Measurements from ENCODE around the gene C17orf78. TPM values are rescaled to one million over a fixed set of nuclear protein-coding genes. Genes with fewer than 3 reads are reported as not detected.
"Not testable (repeated sequence)": the region's sequence is repeated elsewhere in the genome, so short reads cannot be mapped to it uniquely, and the experiment has no call there.

Gene C17orf78
- total RNA-seq, 1 donor from 2014 or later: not detected

DNA sequence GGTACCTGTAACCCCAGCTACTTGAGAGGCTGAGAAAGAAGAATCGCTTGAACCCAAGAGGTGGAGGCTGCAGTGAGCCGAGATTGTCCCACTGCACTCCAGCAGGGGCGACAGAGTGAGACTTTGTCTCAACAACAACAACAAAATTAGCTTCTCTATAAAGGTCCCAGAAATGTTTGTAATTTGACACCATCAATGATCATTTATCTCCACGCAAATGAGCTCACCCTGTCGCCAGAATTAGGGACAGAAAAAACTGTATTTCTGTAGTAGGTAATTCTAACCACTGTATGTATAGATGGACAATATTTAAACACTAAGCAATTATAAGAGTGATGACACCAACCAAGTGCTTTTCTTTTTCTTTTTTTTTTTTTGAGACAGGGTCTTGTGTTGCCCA is 10.7 kb downstream of the C17orf78 start:
- no peak for DNase-seq

DNA sequence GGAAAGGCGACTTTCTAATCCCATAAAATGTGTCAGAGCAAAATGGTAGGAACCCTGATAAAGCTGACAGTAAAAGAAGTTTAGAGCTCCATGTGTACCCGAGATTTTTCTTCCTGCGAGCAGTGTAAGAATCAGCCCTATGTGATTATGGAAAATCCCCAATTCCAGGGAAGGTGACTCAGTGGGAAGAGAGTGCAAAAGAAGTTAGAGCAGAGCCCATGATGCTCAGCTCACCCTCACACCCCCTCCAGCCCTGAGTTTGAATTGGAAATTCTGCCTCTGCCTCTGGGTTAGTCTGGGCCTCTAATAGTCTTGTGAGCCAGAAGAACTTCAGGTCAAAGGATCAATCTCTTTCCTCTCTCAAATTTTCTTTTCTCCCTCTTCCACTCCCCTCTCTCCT is 12.5 kb downstream of the C17orf78 start:
- DNase-seq: no peak

DNA sequence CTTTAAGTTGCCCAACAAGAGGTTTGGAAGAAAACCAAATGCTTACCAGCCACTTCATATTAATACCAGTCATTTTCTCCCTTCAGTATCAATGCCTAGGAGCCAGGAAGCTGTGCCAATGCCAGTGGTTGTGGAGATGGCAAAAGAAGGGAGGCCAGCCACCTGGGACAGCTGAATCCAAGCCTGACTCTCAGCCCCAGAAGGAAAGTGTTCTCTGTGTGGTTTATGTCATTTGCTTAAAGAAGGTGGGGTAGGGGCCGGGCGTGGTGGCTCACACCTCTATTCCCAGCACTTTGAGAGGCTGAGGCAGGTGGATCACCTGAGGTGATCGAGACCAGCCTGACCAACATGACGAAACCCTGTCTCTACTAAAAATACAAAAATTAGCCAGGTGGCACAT is 13.4 kb downstream of the C17orf78 start:
- no peak for DNase-seq

DNA sequence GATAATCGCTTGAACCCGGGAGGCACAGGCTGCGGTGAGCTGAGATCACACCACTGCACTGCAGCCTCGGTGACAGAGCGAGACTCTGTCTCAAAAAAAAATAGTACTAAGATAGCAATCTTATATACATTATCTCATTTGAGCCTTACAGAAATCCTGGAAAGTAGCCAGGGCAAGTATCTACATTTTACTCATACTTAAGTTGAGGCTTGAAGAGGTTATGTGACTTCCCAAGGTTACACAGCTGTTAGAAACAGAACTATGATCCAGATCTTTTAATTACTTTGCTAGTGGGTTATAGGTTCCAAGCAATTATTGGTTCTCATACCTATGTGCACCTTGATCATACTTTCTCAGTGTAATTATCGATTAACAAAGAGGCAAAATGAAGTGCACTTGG is 15.4 kb downstream of the C17orf78 start:
- no peak for DNase-seq

DNA sequence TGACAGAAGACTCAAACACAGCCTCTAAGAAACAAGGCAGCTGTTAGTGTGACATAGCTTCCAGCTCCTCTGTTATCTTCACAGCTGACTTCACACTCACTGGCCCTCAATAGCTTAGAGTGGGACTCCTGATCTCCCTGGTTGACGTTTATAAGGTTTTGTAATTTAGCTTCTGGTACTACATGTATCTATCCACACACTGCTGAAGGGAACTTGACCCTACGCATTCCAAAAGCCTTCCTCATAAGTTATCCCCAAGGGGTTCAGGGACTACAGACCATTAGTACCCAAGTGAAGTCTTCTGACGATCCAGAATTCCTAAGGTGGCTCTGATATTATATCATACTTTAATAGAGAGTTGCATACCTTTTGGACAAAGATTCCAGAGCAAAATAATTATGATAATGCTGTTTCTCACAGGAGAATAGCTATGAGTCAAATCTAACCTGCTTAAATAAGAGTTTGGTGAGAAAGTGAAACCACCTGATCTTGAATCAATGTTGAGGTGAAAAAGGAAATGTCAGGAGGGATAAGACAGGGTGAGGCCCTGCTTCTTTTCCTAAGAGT is 16.3 kb downstream of the C17orf78 start:
- no peak for DNase-seq

DNA sequence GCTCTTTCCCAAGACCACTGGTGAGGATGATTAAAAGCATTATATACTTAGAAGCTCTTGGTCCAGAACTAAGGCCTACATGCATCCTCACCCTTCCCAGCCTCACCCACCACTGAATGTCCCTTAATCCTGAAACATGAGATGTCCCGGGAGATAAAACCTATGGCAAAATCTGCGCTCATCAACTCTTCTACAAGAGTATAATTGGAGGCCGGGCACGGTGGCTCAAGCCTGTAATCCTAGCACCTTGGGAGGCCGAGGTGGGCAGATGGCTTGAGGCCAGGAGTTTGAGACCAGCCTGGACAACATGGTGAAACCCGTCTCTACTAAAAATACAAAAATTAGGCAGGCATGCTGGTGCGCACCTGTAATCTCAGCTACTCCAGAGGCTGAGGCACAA is 17.6 kb downstream of the C17orf78 start:
- no peak for DNase-seq

DNA sequence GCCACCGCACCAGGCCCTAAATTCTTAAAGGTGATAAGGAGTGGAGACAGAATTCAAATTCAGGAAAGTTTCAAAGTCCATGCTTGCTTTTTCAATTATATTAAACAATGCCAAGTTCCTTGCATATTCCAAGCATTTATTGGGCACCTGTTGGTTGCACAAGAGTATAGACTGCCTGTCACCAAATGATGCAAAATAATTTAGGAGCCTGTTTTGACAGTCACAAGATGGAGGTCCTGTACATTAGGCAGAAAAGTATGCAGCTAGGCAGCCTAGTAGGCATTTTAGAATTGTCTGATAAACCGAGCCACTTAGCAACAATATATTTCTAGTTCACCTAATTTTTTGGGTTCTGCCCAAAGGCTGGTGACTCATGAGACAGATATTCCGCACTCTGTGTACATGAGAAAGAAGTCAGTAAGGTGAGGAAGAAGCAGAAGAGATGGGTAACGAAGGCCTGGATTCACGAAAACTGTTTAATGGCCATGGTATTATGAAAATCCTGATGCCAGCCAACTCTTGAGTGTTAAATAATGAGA is 23.5 kb downstream of the C17orf78 start:
- DNase-seq: no peak

DNA sequence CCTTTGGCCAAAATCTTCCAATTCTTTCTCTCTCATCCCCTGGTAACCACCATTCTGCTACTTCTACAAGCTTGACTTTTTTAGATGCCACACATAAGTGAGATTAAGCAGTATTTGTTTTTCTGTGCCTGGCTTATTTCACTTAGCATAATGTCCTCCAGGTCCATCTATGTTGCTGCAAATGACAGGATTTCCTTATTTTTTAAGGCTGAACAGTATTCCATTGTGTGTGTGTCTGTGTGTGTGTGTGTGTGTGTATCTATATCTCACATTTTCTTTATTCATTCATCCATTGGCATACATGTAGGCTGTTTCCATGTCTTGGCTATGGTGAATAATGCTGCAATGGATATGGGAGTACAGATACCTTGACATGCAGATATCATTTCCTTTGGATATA is 24.7 kb downstream of the C17orf78 start:
- DNase-seq: no peak

DNA sequence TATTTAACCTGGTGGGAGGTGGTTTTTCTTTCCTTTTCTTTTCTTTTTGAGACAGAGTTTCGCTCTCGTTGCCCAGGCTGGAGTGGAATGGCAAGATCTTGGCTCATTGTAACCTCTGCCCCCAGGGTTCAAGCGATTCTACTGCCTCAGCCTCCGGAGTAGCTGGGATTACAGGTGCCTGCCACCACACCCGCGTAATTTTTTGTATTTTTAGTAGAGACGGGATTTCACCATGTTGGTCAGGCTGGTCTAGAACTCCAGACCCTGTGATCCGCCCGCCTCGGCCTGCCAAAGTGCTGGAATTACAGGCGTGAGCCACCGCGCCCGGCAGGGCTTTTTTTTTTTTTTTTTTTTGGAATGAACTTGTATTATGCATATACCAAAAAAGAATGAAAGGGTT is 29.7 kb downstream of the C17orf78 start:
- DNase-seq: not testable (repeated sequence)

DNA sequence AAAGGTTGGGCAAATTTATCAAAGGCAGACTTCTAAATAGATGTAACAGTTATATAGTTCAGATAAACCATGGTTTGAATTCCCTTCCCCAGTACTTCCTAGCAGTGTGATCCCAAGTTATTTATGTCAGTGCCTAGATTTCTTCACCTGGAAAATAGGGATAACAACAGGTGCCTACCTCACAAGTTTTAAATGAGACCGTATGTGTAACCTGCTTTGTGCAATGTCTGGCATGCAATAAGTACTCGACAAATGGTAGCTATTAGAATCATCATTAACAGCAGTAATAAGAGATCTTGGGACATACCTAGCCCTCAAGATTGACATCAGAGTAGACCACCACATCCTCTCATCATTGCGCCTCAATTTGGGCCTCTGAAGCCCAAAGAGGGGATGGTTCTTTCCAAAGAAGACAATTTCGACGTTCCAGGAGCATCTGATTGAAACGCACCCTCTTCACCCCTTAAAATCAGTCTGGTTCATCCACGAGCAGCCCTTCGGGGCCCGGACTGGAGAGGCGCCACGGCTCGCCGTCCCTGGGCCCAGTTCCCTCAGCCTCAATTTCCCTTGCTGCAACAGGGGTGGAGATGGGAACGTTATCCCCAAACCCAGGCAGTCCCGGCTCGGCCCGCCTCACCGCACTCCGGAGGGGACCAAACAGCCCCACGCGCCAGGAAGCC is 30.3 kb downstream of the C17orf78 start:
- DNase-seq: no peak

DNA sequence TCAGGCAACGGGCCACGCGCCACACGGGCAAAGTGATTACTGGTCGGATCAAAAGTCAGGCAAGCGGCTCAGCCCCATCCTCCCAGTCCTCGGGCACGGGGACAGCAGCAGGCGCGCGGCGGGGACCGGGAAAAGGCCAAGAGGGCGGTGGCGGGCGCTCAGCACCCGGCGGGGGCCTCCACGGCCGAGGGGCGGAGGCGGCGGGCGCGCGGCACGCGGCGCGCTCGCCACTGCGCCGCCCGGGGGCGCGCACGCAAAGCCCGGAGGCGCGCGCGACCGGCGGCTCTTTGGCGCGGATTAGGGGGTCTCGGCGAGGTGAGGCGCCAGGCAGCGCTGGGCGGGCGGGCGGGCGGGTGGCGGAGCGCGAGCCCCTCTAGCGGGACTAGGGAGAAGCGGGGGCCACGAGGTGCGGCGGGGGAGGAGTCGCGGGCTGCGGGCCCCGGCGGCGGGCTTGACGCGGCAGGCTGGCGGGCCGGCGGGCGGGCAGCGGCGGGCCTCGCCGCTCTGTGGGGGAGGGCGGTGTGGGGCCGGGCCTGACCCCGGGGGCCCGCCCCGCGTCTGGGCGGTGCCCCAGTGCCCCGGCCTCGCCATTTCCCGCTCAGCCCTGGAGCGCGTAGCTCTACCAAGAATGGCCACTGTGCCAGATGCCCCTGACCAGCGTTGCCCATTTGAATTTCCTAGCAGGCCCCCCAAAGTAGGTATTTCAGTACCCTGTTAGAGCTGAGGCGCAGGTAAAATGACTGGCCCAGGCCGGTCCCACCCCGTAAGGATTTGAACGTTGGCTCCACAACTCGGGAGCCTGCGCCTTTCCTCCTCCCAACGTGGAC is 31.1 kb downstream of the C17orf78 start, which contains the start of the genes ACACA and TADA2A:
Gene ACACA, minus strand, starts transcription at position 202 of the 827 bp plus-strand sequence. CDS start 537 bp downstream, outside the sequence.
Gene TADA2A, plus strand, starts transcription at position 252 of the 827 bp plus-strand sequence. CDS start 4,480 bp downstream, outside the sequence.
- peak; percentile 59 for DNase-seq

DNA sequence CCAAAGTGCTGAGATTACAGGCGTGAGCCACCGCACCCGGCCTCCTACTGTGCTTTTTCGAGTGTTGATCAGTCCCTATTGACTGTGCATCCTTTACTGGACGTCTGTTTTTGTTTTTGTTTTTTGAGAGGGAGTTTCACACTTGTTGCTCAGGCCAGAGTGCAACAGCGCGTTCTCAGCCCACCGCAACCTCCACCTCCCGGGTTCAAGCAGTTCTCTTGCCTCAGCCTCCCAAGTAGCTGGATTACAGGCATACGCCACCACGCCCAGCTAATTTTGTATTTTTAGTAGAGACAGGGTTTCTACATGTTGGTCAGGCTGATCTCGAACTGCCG is 32.3 kb downstream of the C17orf78 start:
- DNase-seq: not testable (repeated sequence)

DNA sequence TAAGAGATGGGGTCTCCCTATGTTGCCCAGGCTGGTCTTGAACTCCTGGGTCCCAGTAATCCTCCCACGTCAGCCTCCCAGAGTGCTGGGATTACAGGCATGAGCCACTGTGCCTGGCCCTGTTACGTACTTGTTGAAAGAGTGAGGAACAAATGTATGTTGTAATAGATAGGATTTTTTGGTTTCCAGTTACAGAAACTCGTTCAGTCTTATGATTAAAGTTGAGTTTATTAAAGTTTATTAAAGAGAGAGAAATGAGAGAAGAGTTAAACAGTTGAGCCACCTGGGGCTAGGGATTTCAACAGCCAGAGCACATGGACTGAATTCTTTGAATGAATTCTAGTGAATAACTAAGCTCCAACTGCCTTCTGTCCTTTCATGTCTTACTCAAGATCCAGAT is 34.6 kb downstream of the C17orf78 start:
- DNase-seq: no peak

DNA sequence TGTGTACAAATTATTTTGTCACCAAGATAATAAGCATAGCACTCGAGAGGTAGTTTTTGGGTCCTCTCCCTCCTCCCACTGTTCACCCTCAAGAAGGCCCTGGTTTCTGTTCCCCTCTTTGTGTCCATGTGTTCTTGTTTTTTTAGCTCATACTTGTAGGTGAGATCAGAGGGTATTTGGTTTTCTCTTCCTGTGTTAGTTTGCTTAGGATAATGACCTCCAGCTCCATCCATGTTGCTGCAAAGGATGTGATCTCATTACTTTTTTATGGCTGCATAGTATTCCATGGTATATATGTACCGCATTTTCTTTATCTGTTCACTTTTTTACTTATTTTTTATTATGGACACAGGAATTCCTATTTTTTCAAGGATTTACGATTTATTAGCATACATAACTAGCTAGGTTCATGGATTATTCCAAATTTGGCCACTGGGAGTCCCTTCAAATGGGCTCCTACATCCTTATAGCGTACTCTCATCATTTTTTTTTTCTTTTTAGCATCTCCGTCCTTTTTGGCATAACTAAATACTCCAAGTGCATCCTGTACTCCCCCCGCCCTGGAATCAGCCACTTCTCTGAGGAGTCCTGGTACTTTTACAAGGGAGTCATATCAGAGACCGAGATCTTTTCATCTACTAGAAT is 38.2 kb downstream of the C17orf78 start:
- no peak for DNase-seq

DNA sequence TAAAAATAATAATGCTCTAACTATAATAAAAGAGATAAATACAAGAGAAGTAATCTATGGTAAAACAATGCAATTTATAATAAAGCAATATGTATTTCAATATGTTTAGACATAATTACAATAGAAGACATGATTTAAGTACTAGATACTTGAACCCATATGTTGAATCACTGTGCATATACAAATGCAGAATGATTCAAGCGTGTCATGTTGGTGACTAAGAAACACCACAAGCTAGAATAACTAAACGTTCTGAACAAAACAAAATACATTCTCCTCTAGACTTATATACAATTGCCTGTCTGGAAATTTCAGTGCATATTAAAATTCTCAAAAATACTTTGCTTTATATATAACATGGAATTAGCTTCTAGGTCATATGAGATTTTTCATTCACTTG is 42.1 kb downstream of the C17orf78 start:
- no peak for DNase-seq

DNA sequence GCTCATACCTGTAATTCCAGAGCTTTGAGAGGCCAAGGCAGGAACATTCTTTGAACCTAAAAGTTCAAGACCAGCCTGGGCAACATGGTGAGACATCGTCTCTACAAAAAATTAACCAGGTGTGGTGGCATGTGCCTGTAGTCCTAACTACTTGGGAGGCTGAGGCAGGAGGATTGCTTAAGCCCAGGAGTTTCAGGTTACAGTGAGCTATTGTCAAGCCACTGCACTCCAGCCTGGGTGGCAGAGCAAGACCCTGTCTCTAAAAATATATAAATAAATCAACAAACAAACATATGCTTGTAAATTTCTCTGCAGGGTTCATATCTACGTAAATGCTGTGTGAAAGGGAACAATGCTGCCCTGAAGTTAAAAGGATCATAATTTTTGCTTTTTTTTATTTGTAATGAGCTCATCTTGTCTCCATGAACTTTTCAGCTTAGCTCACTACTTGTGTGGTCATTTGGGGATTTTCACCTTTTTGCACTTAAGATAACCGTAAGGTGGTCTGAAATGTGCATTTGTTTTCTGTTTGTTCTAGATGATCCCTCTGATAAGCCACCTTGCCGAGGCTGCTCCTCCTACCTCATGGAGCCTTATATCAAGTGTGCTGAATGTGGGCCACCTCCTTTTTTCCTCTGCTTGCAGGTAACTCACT is 47.3 kb downstream of the C17orf78 start:
- DNase-seq: no peak

DNA sequence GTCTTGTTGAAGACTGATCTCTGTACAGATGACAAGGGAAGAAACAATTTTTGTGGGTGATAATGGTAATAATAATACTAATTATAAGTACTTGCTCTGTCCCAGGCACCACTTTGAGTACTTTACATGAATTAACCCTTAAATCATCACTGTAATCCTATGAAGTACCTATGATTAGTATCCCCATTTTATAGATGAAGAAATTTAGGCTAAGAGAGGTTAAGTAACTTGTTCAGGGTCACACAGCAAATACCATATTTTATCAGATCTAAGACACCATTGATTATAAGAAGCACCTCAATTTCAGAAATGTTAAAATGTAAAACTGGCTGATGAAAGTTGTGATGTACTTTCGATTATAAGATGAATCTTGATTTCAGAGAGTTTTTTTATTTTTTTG is 49.5 kb downstream of the C17orf78 start:
- DNase-seq: no peak

DNA sequence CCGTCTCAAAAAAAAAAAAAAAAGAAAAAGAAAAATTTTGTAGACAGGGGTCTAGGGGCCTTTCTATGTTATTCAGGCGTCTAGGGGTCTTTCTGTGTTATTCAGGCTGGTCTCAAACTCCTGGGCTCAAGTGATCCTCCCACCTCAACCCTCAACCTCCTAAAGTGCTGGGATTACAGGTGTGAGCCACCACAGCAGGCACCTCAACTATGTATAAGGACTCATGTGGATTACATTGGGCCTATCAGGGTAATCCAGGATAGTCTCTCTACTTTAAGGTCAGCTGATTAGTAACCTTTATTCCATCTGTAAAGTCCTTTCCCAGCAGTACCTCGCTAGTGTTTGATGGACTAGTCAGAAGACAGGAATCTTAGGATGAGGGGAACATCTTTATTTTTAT is 53.3 kb downstream of the C17orf78 start:
- DNase-seq: no peak

DNA sequence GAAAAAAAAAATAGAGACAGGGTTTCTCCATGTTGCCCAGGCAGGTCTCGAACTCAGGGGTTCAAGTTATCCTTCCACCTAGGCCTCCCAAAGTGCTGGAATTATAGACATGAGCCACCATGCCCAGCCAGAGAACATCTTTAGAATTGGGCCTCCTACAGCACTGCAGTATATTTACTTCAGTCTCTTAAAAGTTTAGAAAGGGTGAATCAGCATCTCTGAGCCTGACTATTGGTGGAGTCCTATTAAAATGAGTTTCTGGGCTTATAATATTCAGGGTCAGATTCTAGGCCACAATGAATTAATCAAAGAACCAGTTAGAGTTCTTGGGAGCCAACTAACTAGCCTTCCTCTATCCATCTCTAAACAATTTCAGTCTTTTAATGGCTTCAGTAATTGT is 53.7 kb downstream of the C17orf78 start:
- no peak for DNase-seq

DNA sequence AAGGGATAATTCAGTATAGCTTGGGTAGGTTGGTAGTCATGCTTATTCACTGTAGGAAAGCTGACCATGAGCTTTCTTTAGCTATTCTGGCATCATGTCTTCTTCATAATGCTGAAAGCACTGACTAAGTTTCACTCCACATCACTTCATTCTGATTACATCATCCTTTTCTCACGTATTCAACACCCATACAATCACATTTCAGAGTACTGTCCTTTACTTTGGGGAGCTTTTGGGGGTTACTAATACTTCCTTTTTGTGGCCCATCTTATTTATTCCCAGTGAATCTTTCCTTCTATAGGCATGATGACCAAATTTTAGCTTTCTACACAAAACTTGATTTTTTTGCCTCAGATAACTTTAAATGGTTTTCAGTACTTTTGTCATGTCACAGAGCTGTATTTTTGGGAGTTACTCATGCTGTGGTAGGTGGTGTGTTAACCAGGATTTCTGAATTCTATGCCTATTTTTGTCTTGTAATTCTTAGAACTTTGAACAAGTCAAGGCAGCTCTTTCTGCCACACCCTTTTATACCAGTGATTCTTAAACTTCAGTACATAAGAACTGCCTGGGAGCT is 54.4 kb downstream of the C17orf78 start:
- peak; percentile 0 for DNase-seq

DNA sequence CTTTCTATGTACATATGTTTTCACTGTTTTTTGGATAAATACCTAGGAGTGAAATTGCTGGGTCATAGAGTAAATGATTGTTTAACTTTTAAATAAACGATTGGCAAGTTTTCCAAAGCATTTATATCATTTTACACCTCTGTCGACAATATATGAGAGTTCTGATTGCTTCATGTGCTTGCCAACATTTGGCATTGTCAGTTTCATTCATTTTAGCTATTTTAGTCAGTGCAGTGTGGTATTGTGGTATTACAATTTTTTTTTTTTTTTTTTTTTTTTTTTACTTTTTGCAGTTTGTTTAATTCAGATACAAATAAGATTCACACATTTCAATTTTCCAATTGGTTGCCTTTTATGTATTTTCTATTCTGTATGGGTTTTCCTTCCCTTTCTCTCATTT is 56.9 kb downstream of the C17orf78 start:
- DNase-seq: no peak

DNA sequence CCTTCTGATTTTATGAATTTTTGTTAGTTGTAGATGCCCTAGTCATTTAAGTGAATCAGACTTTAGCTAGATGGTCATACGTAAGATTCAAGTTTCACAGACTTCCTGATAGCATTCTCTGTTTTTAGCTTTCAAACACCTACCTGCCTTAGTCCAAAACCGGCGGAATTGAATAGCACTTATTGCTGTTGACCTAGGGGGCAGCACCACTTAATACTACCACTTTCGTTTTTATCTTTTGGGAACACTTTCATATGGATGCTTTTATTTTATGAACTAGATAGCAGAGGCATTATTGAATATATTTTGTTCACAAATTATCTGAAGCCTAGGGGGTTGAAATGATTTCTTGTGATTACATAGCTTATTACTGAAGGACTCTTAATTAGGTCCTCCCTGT is 62.4 kb downstream of the C17orf78 start:
- DNase-seq: no peak

All from skin of body (tissue), 2 donors.